NT2/D1 (cell line): ENCODE data around the gene SORT1.

Experiments used
- SUZ12 ChIP-seq: IDR thresholded peaks from 2 replicates; pipeline ENCODE4 v1.6.1; 2011; ENCODE audit not compliant: insufficient read length, insufficient read depth; ENCODE audit errors: extremely low read depth
- YY1 ChIP-seq: IDR thresholded peaks from 2 replicates; pipeline ENCODE4 v1.6.1; 2011; ENCODE audit not compliant: insufficient read length, insufficient read depth
- ZNF274 ChIP-seq: IDR thresholded peaks from 2 replicates; pipeline ENCODE4 v1.6.1; 2011; ENCODE audit warnings: mild to moderate bottlenecking, low read depth, low read length

- TF ChIP-seq ZNF274 = no peak
- no peak for TF ChIP-seq YY1
- no peak for TF ChIP-seq SUZ12
These were observed 97.0 kb downstream of the SORT1 start for GRCh38 chr1:109300650-109301151.
